Mesendoderm (in vitro differentiated cells): ENCODE measurements around the gene ZSWIM6.

ENCODE experiments used
- DNase-seq: peaks from one replicate; pipeline ENCODE4 v3.0.0; 2013
- H2AK5ac ChIP-seq: 2 replicates; pipeline ENCODE4 v1.6.1; 2013; ENCODE audit warnings: low read length, inconsistent platforms
- H2BK120ac ChIP-seq: 2 replicates; pipeline ENCODE4 v1.6.1; 2013; ENCODE audit warnings: low read depth, mild to moderate bottlenecking, low read length, moderate library complexity, mixed read lengths
- H2BK15ac ChIP-seq: replicated peaks from 2 replicates; pipeline ENCODE4 v1.6.1; 2013; ENCODE audit warnings: low read depth, mild to moderate bottlenecking, moderate library complexity
- H2BK5ac ChIP-seq: 2 replicates; pipeline ENCODE4 v1.6.1; 2013; ENCODE audit warnings: low read length, inconsistent platforms
- H3K18ac ChIP-seq: 2 replicates; pipeline ENCODE4 v1.6.1; 2013; ENCODE audit warnings: mild to moderate bottlenecking, low read length, mixed read lengths
- H3K23ac ChIP-seq: one replicate; pipeline ENCODE4 v1.6.1; 2013; ENCODE audit warnings: low read length
- H3K27ac ChIP-seq: 2 replicates; pipeline ENCODE4 v1.5.1; 2013; ENCODE audit warnings: low read depth, mild to moderate bottlenecking, inconsistent platforms, low read length, moderate library complexity
- H3K27me3 ChIP-seq: 2 replicates; pipeline ENCODE4 v1.6.1; 2013; ENCODE audit warnings: low read length, control low read depth, mild to moderate bottlenecking, inconsistent platforms; ENCODE audit not compliant: insufficient read depth, poor library complexity
- H3K36me3 ChIP-seq: 2 replicates; pipeline ENCODE4 v1.6.1; 2013; ENCODE audit warnings: low read length, inconsistent platforms; ENCODE audit not compliant: control insufficient read depth, insufficient read depth
- H3K4ac ChIP-seq: one replicate; pipeline ENCODE4 v1.6.1; 2013; ENCODE audit warnings: low read depth, mild to moderate bottlenecking, low read length, moderate library complexity
- H3K4me1 ChIP-seq: 2 replicates; pipeline ENCODE4 v1.6.1; 2013; ENCODE audit warnings: low read depth, low read length, inconsistent platforms; ENCODE audit not compliant: control insufficient read depth
- H3K4me2 ChIP-seq: 2 replicates; pipeline ENCODE4 v1.6.1; 2013; ENCODE audit warnings: low read length
- H3K4me3 ChIP-seq: 2 replicates; pipeline ENCODE4 v1.5.1; 2013; ENCODE audit warnings: mild to moderate bottlenecking, low read length
- H3K56ac ChIP-seq: one replicate; pipeline ENCODE4 v1.6.1; 2013; ENCODE audit warnings: low read length
- H3K79me1 ChIP-seq: 2 replicates; pipeline ENCODE4 v1.6.1; 2013; ENCODE audit warnings: low read length, inconsistent platforms
- H3K79me2 ChIP-seq: 2 replicates; pipeline ENCODE4 v1.6.1; 2013; ENCODE audit warnings: mild to moderate bottlenecking, low read length; ENCODE audit not compliant: control insufficient read depth, insufficient read depth
- H3K9ac ChIP-seq: 2 replicates; pipeline ENCODE4 v1.6.1; 2013; ENCODE audit warnings: low read length, inconsistent platforms
- H4K5ac ChIP-seq: one replicate; pipeline ENCODE4 v1.6.1; 2013; ENCODE audit warnings: low read length
- H4K8ac ChIP-seq: one replicate; pipeline ENCODE4 v1.6.1; 2013; ENCODE audit warnings: low read depth, mild to moderate bottlenecking, control low read depth, low read length, moderate library complexity
- WGBS: extraction: QIAGEN DNeasy Blood & Tissue Kit; methylation state at CpG from one replicate; pipeline ENCODE4 v1.1.7; 2013; ENCODE audit warnings: low lambda C conversion rate, missing lambda C conversion rate; ENCODE audit not compliant: insufficient coverage; ENCODE audit errors: extremely low coverage; 5-methylcytosine and 5-hydroxymethylcytosine counted together

The ZSWIM6 gene

GRCh38 chr5:61563401-61563800 lies 231.3 kb downstream of the ZSWIM6 start:
- H4K8ac ChIP-seq = no peak overlapping the region
- no peak overlapping the region for H3K4me3 ChIP-seq
- no peaks in the 10 kb centered on the region for H3K36me3 ChIP-seq
- H3K4me1 ChIP-seq = no peaks in the 10 kb centered on the region
- H3K23ac ChIP-seq = no peak overlapping the region
- no peaks in the 10 kb centered on the region for H3K79me1 ChIP-seq
- H3K56ac ChIP-seq = no peak overlapping the region
- no CpG with 5 or more reads among the region's 3 CpGs for WGBS
- H3K4me2 ChIP-seq = no peak overlapping the region
- H3K18ac ChIP-seq = no peak overlapping the region
- H3K79me2 ChIP-seq = no peaks in the 10 kb centered on the region
- no peak overlapping the region for H2BK120ac ChIP-seq
- no peak overlapping the region for H3K4ac ChIP-seq
- H3K27me3 ChIP-seq = no peaks in the 10 kb centered on the region
- H2BK15ac ChIP-seq = no peak overlapping the region
- no peak for DNase-seq
- H4K5ac ChIP-seq = no peak overlapping the region
- no peak overlapping the region for H3K27ac ChIP-seq
- H2AK5ac ChIP-seq = no peak overlapping the region
- no peak overlapping the region for H3K9ac ChIP-seq
- H2BK5ac ChIP-seq = no peak overlapping the region

DNA sequence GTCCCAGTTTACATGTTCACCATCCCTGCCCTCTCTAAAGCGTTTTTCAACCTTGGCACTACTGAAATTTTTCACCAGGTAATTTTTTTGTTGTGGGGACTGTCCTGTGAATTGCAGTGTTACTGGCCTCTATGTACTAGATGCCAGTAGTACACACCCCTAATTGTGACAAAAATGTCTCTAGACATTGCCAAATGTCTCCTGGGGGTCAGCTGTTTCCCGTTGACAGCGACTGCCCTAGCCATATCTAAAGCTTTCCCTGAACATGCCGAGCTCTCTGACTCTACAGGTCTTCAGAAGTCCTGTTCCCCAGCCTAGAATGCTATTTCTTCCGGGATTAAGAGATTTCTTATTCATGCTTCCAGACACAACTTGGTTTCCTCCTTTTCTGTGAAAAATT lies 235.3 kb downstream of the ZSWIM6 start:
- WGBS = no CpG with 5 or more reads among the region's 5 CpGs
- no peak overlapping the region for H2BK15ac ChIP-seq

GRCh38 chr5:61569353-61569752 lies 237.3 kb downstream of the ZSWIM6 start:
- Histone ChIP-seq H3K9ac (no peak overlapping the region), H2BK5ac (no peak overlapping the region), H2BK120ac (no peak overlapping the region), H4K5ac (no peak overlapping the region), H3K36me3 (no peaks in the 10 kb centered on the region), H3K18ac (no peak overlapping the region), H3K56ac (no peak overlapping the region), H3K27ac (no peak overlapping the region), H3K23ac (no peak overlapping the region), H3K79me1 (no peaks in the 10 kb centered on the region), H3K4me3 (no peak overlapping the region), H3K79me2 (no peaks in the 10 kb centered on the region), H3K27me3 (no peaks in the 10 kb centered on the region), H4K8ac (no peak overlapping the region), H3K4me2 (no peak overlapping the region), H3K4ac (no peak overlapping the region), H2AK5ac (no peak overlapping the region), H2BK15ac (no peak overlapping the region), H3K4me1 (no peaks in the 10 kb centered on the region)
- no CpG with 5 or more reads among the region's 8 CpGs for WGBS
- no peak for DNase-seq

More for the DNA sequence above, 235.3 kb downstream of the ZSWIM6 start:
- Histone ChIP-seq H3K79me1 (no peaks in the 10 kb centered on the region), H3K27me3 (no peaks in the 10 kb centered on the region), H2BK120ac (no peak overlapping the region), H3K18ac (no peak overlapping the region), H3K56ac (no peak overlapping the region), H4K8ac (no peak overlapping the region), H3K36me3 (no peaks in the 10 kb centered on the region), H2BK5ac (no peak overlapping the region), H3K79me2 (no peaks in the 10 kb centered on the region), H3K4me2 (no peak overlapping the region), H4K5ac (no peak overlapping the region), H3K4ac (no peak overlapping the region), H3K27ac (no peak overlapping the region), H3K9ac (no peak overlapping the region), H3K4me1 (no peaks in the 10 kb centered on the region), H2AK5ac (no peak overlapping the region), H3K23ac (no peak overlapping the region), H3K4me3 (no peak overlapping the region)
- no peak for DNase-seq

DNA sequence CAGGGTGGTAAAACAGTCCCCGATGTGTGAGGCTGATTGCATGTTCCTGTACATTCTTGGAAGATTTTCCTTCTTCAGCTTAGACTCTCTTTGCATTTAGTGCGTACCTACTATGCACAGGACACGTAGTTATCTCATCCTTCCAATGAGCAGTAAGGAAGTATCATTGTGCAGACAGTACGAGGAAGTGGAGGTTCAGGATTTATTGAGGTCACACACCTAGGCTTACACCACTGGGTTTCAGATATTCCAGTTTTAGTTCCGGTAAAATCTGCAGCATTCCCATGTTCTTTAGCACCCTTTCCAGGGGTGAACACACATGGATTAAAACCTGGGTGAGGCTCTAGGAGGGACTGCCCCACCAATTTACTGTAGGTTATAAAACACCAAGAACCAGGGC lies 238.7 kb downstream of the ZSWIM6 start:
- H3K56ac ChIP-seq = no peak overlapping the region
- H3K4me3 ChIP-seq = no peak overlapping the region
- H3K4me1 ChIP-seq = no peaks in the 10 kb centered on the region
- H3K4ac ChIP-seq = no peak overlapping the region
- H3K79me1 ChIP-seq = no peaks in the 10 kb centered on the region
- H2AK5ac ChIP-seq = no peak overlapping the region
- no peaks in the 10 kb centered on the region for H3K27me3 ChIP-seq
- no peak overlapping the region for H3K18ac ChIP-seq
- no peaks in the 10 kb centered on the region for H3K79me2 ChIP-seq
- H3K36me3 ChIP-seq = no peaks in the 10 kb centered on the region
- peak overlapping the region; percentile 99 for H3K23ac ChIP-seq
- no peak overlapping the region for H3K9ac ChIP-seq
- H4K5ac ChIP-seq = no peak overlapping the region
- no peak for DNase-seq
- no peak overlapping the region for H3K27ac ChIP-seq
- no peak overlapping the region for H4K8ac ChIP-seq
- H3K4me2 ChIP-seq = no peak overlapping the region
- no peak overlapping the region for H2BK5ac ChIP-seq
- no peak overlapping the region for H2BK15ac ChIP-seq
- whole genome bisulfite sequencing = no CpG with 5 or more reads among the region's 5 CpGs
- H2BK120ac ChIP-seq = no peak overlapping the region

DNA sequence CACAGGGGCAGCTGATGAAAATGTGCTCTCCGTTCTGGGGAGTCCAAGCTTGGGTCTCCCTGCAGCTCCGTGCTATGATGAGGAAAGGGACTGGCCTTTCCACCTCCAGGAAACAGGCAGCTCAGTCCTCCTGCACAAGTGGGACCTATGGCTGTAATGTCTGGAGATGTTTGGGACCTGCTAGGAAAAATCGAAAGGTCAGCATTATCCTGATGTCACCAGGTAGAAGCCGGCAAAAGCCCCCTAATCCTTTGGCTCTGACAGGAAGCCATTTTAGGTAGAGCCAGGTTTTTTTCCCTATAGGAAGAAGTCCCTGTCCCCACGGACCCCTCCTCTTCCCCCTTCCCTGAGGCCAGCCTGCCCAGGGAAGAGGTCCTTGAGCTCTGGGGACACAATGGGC lies 240.9 kb downstream of the ZSWIM6 start:
- H4K8ac ChIP-seq = no peak overlapping the region
- no peak overlapping the region for H3K4ac ChIP-seq
- no peaks in the 10 kb centered on the region for H3K36me3 ChIP-seq
- WGBS = no CpG with 5 or more reads among the region's 5 CpGs
- no peaks in the 10 kb centered on the region for H3K27me3 ChIP-seq
- H3K23ac ChIP-seq = no peak overlapping the region
- H2AK5ac ChIP-seq = no peak overlapping the region
- no peak overlapping the region for H3K56ac ChIP-seq
- H3K4me2 ChIP-seq = no peak overlapping the region
- H2BK120ac ChIP-seq = no peak overlapping the region
- no peaks in the 10 kb centered on the region for H3K79me1 ChIP-seq
- H2BK5ac ChIP-seq = no peak overlapping the region
- DNase-seq = no peak
- H3K27ac ChIP-seq = no peak overlapping the region
- no peak overlapping the region for H3K18ac ChIP-seq
- no peak overlapping the region for H4K5ac ChIP-seq
- no peaks in the 10 kb centered on the region for H3K79me2 ChIP-seq
- no peak overlapping the region for H3K4me3 ChIP-seq
- H2BK15ac ChIP-seq = no peak overlapping the region
- H3K4me1 ChIP-seq = no peaks in the 10 kb centered on the region
- H3K9ac ChIP-seq = no peak overlapping the region

DNA sequence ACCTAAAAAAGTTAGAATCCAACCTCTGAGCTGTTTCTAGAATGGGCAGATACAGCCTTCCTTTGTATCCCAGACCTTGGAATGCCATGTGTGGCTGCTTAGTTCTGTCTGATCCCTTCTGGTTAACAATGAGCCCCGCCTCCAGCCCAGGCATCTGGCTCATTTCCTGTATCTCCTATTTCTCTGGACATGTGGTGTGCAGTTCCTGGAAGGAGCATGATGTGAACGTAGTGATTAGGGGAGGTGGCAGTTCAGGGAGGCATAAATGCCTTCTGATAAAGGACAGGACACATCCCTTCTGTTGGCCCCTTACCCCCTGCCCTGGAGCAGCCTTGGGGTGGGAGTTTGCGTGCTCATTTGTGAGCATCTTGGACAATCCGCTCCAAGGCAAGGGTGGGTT lies 243.0 kb downstream of the ZSWIM6 start:
- Histone ChIP-seq H2BK120ac (no peak overlapping the region), H3K36me3 (no peaks in the 10 kb centered on the region), H3K18ac (no peak overlapping the region), H4K5ac (no peak overlapping the region), H3K4me2 (no peak overlapping the region), H3K4ac (no peak overlapping the region), H3K27me3 (no peaks in the 10 kb centered on the region), H3K4me3 (no peak overlapping the region), H4K8ac (no peak overlapping the region), H3K23ac (no peak overlapping the region), H2AK5ac (no peak overlapping the region), H2BK15ac (no peak overlapping the region), H3K56ac (no peak overlapping the region), H3K9ac (no peak overlapping the region), H3K4me1 (no peaks in the 10 kb centered on the region), H2BK5ac (no peak overlapping the region), H3K79me1 (no peaks in the 10 kb centered on the region), H3K79me2 (no peaks in the 10 kb centered on the region), H3K27ac (no peak overlapping the region)
- no CpG with 5 or more reads among the region's 4 CpGs for WGBS
- DNase-seq = peak; percentile 13
